ENCODE data around the gene RASAL2.

DNA sequence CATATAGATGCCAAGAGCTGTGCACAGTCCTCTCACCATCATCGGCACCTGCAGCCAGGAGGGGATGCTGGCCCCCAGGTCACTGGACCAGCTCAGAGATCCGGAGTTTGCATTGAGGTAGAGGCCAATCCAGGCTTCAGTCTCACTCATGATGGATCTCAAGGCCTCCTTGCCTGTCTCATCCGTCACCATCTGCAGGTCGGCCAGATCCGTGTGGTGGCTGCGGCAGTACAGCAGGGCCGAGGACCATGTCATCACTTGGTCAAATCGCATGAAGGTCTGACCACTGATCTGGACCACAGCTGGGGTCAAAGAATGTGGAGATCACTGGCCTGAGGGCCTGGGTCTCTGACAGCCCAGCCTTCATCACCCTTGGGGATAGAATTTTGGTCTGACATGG lies 396.2 kb downstream of the RASAL2 start:
- TF ChIP-seq POLR2A (IDR thresholded peaks at IDR 0.05; ENCODE audit: low read length), result no peak
- TF ChIP-seq, protein P1, sequence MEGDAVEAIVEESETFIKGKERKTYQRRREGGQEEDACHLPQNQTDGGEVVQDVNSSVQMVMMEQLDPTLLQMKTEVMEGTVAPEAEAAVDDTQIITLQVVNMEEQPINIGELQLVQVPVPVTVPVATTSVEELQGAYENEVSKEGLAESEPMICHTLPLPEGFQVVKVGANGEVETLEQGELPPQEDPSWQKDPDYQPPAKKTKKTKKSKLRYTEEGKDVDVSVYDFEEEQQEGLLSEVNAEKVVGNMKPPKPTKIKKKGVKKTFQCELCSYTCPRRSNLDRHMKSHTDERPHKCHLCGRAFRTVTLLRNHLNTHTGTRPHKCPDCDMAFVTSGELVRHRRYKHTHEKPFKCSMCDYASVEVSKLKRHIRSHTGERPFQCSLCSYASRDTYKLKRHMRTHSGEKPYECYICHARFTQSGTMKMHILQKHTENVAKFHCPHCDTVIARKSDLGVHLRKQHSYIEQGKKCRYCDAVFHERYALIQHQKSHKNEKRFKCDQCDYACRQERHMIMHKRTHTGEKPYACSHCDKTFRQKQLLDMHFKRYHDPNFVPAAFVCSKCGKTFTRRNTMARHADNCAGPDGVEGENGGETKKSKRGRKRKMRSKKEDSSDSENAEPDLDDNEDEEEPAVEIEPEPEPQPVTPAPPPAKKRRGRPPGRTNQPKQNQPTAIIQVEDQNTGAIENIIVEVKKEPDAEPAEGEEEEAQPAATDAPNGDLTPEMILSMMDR (IDR thresholded peaks at IDR 0.05), result no peak
- TF ChIP-seq SMC3 (IDR thresholded peaks at IDR 0.05), result no peak
- no peak for TF ChIP-seq PHF8 (IDR thresholded peaks at IDR 0.05; ENCODE audit: borderline replicate concordance, low read depth)
- TF ChIP-seq FOSL2 (IDR thresholded peaks at IDR 0.05), result no peak
- no peak for TF ChIP-seq FOSL2 (CRISPR knock-in tag; IDR thresholded peaks at IDR 0.05)
- TF ChIP-seq, protein P2, sequence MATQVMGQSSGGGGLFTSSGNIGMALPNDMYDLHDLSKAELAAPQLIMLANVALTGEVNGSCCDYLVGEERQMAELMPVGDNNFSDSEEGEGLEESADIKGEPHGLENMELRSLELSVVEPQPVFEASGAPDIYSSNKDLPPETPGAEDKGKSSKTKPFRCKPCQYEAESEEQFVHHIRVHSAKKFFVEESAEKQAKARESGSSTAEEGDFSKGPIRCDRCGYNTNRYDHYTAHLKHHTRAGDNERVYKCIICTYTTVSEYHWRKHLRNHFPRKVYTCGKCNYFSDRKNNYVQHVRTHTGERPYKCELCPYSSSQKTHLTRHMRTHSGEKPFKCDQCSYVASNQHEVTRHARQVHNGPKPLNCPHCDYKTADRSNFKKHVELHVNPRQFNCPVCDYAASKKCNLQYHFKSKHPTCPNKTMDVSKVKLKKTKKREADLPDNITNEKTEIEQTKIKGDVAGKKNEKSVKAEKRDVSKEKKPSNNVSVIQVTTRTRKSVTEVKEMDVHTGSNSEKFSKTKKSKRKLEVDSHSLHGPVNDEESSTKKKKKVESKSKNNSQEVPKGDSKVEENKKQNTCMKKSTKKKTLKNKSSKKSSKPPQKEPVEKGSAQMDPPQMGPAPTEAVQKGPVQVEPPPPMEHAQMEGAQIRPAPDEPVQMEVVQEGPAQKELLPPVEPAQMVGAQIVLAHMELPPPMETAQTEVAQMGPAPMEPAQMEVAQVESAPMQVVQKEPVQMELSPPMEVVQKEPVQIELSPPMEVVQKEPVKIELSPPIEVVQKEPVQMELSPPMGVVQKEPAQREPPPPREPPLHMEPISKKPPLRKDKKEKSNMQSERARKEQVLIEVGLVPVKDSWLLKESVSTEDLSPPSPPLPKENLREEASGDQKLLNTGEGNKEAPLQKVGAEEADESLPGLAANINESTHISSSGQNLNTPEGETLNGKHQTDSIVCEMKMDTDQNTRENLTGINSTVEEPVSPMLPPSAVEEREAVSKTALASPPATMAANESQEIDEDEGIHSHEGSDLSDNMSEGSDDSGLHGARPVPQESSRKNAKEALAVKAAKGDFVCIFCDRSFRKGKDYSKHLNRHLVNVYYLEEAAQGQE (IDR thresholded peaks at IDR 0.05), result no peak
- TF ChIP-seq JUNB (IDR thresholded peaks at IDR 0.05), result no peak
- TF ChIP-seq, protein P3, sequence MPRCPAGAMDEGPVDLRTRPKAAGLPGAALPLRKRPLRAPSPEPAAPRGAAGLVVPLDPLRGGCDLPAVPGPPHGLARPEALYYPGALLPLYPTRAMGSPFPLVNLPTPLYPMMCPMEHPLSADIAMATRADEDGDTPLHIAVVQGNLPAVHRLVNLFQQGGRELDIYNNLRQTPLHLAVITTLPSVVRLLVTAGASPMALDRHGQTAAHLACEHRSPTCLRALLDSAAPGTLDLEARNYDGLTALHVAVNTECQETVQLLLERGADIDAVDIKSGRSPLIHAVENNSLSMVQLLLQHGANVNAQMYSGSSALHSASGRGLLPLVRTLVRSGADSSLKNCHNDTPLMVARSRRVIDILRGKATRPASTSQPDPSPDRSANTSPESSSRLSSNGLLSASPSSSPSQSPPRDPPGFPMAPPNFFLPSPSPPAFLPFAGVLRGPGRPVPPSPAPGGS (IDR thresholded peaks at IDR 0.05), result no peak

Data from A549 (cell line).